DMS79 (cell line): ENCODE measurements around the gene ITGAL.
A peak's percentile ranks its signal among the peaks of the same experiment; 100 is the strongest.
"Not testable (repeated sequence)": the region's sequence is repeated elsewhere in the genome, so short reads cannot be mapped to it uniquely, and the experiment has no call there.

Experiments
- DNase-seq: peaks from one replicate; lab custom pipeline; 2025; lab: John Stamatoyannopoulos, UW

Gene ITGAL

GRCh38 chr16:30472328-30472942 is at the start of gene ITGAL:
Gene ITGAL, plus strand, starts transcription at chr16:30472742. Its CDS starts 96 bp downstream, at chr16:30472838.
- DNase-seq = no peak

- no peak for DNase-seq
Measured at GRCh38 chr16:30428055-30428454, 44.5 kb upstream of the ITGAL start.

- DNase-seq = no peak
Measured at GRCh38 chr16:30429418-30429677, 43.2 kb upstream of the ITGAL start.

- DNase-seq = peak; percentile 99
Measured at GRCh38 chr16:30429678-30430427, 42.7 kb upstream of the ITGAL start, which contains the start of gene DCTPP1. Gene DCTPP1, minus strand, starts transcription at chr16:30430030. Its CDS starts 50 bp downstream, at chr16:30429980.

DNA sequence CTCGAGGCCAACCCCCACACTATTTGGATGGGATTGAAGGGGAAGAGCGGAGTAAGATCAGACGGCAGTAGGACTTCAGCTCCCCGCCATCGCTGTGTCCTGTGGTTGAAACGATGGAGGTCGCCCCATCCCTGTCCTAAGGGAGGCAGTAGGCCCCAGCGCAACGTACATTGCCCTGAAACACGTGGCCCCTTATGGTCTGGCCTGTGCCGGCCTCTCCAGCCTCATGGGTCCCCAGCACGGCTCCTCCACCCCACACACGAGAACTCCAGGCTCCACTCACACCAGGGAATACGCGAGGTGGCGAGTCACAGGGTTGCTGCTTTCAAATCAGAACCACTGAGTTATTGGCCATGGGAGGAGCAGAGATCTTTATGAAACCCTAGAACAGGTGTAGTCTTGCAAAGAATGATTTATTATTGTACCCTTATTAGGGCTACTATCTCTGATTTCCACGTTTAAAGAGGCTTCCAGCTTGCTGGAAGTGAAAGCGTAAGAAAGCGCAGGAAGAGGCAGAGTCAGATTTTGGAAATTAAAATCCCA is 42.0 kb upstream of the ITGAL start:
- no peak for DNase-seq

GRCh38 chr16:30434852-30435251 is 37.7 kb upstream of the ITGAL start:
- DNase-seq = no peak

DNA sequence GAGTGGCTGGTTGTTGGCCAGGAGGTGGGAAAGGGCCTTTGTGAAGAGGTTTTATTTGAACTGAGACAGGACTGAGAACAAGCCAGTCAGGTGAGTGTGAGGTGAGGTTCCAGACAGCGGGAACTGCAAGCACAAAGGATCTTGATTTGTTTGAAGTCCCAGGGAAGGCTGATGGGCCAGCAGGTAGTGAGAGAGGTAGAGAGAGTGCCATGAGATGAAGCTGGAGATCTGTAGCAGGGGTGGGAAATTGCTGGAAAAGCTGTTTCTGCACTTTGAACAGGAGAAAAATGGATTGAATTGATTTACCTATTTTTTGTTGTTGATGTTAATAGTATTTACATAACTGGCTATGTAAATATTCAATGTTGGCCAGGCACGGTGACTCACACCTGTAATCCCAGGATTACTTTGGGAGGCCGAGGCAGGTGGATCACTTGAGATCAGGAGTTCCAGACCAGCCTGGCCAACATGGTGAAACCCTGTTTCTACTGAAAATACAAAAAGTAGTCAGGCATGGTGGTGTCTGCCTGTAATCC is 35.0 kb upstream of the ITGAL start:
- DNase-seq = peak; percentile 80

DNA sequence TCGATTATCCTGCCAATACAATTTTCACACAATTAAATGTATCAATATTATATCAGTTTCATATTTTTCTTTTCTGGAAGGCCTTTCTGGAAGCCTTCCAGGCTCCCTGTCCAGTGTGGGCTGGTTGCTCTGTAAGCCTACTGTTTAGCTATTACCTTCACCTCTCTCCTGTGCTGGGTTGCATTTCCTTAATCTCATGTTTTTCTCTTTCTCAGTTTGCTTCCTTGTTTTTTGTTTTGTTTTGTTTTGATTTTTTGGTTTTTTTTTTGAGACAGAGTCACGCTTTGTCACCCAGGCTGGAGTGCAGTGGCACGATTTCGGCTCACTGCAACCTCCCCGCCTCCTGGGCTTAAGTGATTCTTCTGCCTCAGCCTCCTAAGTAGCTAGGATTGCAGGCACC is 33.7 kb upstream of the ITGAL start:
- DNase-seq = no peak

DNA sequence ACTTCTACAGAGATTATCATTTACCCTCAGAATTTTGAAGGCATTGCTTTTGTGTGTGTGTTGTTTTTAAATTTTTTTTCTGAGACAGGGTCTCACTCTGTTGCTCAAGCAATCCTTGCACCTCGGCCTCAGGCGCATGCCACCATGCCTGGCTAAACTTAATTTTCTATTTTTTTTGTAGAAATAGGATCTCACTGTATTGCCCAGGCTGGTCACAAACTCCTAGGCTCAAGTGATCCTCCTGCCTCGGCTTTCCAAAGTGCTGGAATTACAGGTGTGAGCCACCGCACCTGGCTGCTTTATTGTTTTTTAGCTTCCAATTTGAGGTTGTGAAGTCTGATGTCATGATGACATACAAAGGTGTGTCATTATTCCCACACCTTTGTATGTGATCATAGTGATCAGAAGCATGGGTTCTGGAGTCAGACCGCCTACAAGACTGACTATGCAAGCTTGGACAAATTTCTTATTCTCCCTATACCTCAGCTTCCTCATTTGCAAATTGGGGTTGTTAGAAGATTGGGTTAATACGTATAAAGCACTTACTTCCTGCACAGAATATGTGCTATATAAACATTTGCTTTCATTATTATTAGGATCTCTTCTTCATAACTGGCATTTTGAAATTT is 32.7 kb upstream of the ITGAL start:
- DNase-seq = no peak

DNA sequence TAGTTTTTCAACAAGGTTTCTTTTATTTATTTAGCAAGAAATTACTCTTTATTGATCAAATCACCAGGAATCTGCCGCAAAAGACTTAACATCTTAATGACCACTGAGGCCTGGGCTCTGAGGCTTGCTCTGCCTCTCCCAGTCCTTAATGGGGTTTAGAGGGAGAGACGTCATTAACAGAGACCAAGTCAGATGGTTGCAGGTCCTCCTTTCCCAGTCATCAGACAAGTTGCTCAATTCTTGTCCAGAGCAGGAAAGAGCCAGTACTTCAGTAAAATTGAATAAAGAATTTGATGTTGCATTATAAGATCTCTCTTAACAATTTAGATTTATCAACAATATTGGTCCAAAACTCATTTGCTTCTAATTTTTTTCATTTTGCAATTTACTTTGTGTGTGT is 28.9 kb upstream of the ITGAL start:
- DNase-seq = no peak

- DNase-seq = no peak
Measured at GRCh38 chr16:30444231-30445148, 28.1 kb upstream of the ITGAL start.

DNA sequence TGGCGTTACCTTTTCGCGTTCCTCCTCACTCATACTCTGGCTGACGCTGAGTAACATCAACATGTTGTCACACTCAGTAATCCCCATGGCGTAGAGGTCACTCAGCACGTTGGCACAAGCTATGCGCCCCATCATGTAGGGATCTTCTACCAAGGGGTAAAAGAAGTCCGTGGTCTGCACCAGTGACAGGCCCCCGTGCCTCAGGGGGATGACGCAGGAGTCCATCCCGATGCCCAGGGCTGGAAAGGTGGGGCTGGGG is 27.5 kb upstream of the ITGAL start:
- DNase-seq = no peak

DNA sequence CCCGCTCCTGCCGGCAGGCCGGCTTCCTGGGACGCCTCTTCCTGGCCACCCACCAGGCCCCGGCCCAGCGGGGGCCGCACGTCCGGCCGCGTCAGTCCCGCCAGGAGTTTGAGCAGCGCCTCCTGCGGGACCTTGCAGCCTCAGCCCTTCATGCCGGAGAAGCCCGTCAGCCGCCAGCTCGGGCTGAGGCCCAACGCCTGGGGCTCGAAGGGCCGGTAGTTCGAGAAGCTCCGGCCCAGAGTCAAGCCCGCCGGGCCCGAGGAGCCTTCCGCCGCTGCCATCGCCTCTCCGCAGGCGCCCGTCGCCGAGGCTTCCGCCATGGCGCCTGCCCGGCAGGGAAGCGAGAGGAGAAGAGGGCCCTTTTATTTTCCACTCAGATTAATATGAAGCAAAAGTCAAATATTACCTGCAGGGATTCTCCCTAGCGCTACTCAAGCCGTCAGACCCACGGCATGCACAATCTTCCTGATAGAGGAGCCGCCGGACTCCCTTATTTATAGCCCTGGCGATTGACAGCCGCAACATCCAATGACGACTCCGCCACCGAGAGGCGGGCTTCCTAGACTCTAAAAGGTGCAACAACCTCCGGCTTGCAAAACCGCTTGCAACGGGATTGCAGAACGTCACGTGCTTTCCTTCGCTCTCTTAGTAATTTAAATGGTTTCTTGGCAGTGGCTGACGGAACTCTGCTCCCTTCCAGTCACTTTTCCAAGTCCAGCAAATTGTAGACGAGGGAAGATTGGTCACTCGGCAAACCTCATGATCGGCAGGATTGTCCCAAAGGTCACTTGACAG is 26.9 kb upstream of the ITGAL start, which contains the start of gene SEPHS2:
SEPHS2 (minus strand) TSS at position 467 of the 795 bp plus-strand sequence; CDS start at position 320, 147 bp downstream.
- peak; percentile 94 for DNase-seq

- no peak for DNase-seq
Measured at GRCh38 chr16:30446203-30446595, 26.3 kb upstream of the ITGAL start.

- no peak for DNase-seq
Measured at GRCh38 chr16:30447512-30448226, 24.9 kb upstream of the ITGAL start.

DNA sequence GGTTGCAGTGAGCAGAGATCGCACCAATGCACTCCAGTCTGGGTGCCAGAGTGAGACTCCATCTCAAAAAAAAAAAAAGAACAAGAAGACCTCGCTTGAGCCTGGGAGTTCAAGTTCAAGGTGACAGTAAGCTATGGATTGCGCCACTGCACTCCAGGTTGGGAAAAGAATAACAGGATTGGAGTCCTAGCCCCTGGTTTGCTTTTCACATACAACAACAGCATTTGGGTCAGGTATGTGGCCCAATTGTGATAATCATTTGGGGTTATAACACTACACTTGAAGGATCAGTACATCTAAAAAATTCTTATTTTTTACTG is 23.5 kb upstream of the ITGAL start:
- no peak for DNase-seq

DNA sequence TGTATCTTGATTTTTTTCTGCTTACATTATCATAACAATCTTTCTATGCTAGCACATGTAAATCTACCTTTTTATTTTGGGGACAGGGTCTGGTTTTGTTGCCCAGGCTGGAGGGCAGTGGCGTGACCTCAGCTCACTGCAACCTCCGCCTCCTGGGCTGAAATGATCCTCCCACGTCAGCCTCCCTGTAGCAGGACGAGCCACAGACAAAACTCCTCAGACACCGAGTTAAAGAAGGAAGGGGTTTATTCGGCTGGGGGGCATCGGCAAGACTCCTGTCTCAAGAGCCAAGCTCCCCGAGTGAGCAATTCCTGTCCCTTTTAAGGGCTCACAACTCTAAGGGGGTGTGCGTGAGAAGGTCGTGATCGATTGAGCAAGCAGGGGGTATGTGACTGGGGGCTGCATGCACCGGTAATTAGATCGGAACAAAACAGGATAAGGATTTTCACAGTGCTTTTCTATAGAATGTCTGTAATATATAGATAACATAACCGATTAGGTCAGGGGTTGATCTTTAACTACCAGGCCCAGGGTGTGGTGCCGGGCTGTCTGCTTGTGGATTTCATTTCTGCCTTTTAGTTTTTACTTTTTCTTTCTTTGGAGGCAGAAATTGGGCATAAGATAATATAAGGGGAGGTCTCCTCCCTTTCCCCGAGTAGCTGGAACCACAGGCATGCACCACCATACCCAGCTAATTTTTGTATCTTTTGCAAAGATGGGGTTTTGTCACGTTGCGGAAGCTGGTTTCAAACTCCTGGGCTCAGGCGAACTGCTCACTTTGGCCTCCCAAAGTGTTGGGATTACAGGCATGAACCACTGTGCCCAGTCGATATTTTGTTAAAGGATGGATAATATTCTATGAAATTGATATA is 19.6 kb upstream of the ITGAL start:
- not testable (repeated sequence) for DNase-seq

GRCh38 chr16:30456302-30456701 is 16.2 kb upstream of the ITGAL start:
- no peak for DNase-seq

DNA sequence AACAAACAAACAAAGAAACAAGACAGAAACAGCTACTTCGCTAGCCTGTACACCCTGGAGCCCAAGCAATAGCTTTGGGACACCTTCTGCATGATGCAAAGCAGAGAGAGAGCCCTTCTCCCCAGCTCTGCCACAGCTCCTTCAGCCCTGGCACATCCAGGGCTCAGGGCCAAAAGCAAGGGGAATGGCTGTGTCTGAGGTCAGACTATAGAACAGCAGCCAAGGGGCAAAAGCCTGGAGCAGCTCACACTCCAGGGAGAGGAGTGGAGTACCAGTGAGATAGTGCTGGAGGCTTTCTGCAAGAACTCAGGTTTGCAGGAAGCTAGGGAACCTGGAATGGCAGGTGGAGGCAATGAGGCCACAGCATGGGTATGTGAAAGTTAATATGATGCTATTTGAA is 15.3 kb upstream of the ITGAL start:
- no peak for DNase-seq
